CD4-positive, CD25-positive, alpha-beta regulatory T cell (primary cell): Measurements from ENCODE around the gene SLC2A9. TPM values are rescaled to one million over a fixed set of nuclear protein-coding genes. Genes with fewer than 3 reads are reported as not detected.
A peak's percentile ranks its signal among the peaks of the same experiment; 100 is the strongest.

Experiments
- ATAC-seq, 2 donors: fragments of 150-1000 bp; cut with Tn5 transposase; one replicate each; pipeline ENCODE4 v1.10.0; 2021; ENCODE audit warnings: low read depth in 2 of 2, moderate number of reproducible peaks in 2 of 2, moderate library complexity in 1 of 2
- DNase-seq, 3 donors: peaks; one replicate each; pipeline versions ENCODE4 v3.0.0 to v3.0.0-alpha.2; 2012 to 2022; ENCODE audit warnings: mixed read lengths in 1 of 3
- H3K27ac ChIP-seq: one replicate; pipeline ENCODE4 v1.7.0; 2013; ENCODE audit warnings: mild to moderate bottlenecking, low read length; ENCODE audit not compliant: insufficient read depth, poor library complexity, severe bottlenecking
- H3K27me3 ChIP-seq: one replicate; pipeline ENCODE4 v1.7.0; 2013; ENCODE audit warnings: low read length; ENCODE audit not compliant: control insufficient read depth, insufficient read depth
- H3K36me3 ChIP-seq: one replicate; pipeline ENCODE4 v1.7.0; 2013; ENCODE audit warnings: mild to moderate bottlenecking, low read length, moderate library complexity; ENCODE audit not compliant: control insufficient read depth, insufficient read depth
- H3K4me1 ChIP-seq: 2 replicates; pipeline ENCODE4 v1.7.0; 2013; ENCODE audit warnings: mild to moderate bottlenecking, low read length; ENCODE audit not compliant: insufficient read depth, control insufficient read depth, poor library complexity, severe bottlenecking
- H3K4me3 ChIP-seq: one replicate; pipeline ENCODE4 v1.7.0; 2013; ENCODE audit warnings: low read depth, mild to moderate bottlenecking, low read length, moderate library complexity
- H3K9me3 ChIP-seq, 2 experiments: 1 replicate in 1 of 2; 2 replicates in 1 of 2; pipeline ENCODE4 v1.7.0; 2013; ENCODE audit warnings: low read length in 2 of 2, mild to moderate bottlenecking in 1 of 2, moderate library complexity in 1 of 2; ENCODE audit not compliant: control insufficient read depth in 2 of 2
- H3K27ac Mint-ChIP-seq, 3 donors: one replicate each; pipeline ENCODE4 v1.8.0; 2020 to 2022; ENCODE audit warnings: mild to moderate bottlenecking in 3 of 3, mixed read lengths in 3 of 3, moderate library complexity in 2 of 3
- H3K27me3 Mint-ChIP-seq: one replicate; pipeline ENCODE4 v1.8.0; 2022; ENCODE audit warnings: mild to moderate bottlenecking, mixed read lengths
- H3K36me3 Mint-ChIP-seq: one replicate; pipeline ENCODE4 v1.8.0; 2020; ENCODE audit warnings: mixed read lengths
- H3K4me1 Mint-ChIP-seq, 4 donors: one replicate each; pipeline ENCODE4 v1.8.0; 2020 to 2022; ENCODE audit warnings: mixed read lengths in 4 of 4, mild to moderate bottlenecking in 1 of 4
- H3K4me3 Mint-ChIP-seq, 4 donors: one replicate each; pipeline ENCODE4 v1.8.0; 2020 to 2022; ENCODE audit warnings: mild to moderate bottlenecking in 4 of 4, mixed read lengths in 4 of 4, moderate library complexity in 3 of 4
- H3K9me3 Mint-ChIP-seq, 7 donors: one replicate each; pipeline ENCODE4 v1.8.0; 2020 to 2022; ENCODE audit warnings: mixed read lengths in 7 of 7, mild to moderate bottlenecking in 3 of 7, moderate library complexity in 2 of 7
- polyA plus RNA-seq, 4 donors: library from polyadenylated mRNA; unstranded; fragments of 300-500 nt; fragmentation: Illumina TruSeq; gene quantifications; one replicate each; pipeline ENCODE4 v1.2.3, GENCODE V29; 2021
- total RNA-seq: library from RNA; stranded (reverse); gene quantifications from one replicate; pipeline ENCODE4 v1.2.3, GENCODE V29; 2022

Gene SLC2A9
- total and polyA plus RNA-seq, 5 donors from 2014 or later = 0.41 to 5.7 (median 0.81) TPM

DNA sequence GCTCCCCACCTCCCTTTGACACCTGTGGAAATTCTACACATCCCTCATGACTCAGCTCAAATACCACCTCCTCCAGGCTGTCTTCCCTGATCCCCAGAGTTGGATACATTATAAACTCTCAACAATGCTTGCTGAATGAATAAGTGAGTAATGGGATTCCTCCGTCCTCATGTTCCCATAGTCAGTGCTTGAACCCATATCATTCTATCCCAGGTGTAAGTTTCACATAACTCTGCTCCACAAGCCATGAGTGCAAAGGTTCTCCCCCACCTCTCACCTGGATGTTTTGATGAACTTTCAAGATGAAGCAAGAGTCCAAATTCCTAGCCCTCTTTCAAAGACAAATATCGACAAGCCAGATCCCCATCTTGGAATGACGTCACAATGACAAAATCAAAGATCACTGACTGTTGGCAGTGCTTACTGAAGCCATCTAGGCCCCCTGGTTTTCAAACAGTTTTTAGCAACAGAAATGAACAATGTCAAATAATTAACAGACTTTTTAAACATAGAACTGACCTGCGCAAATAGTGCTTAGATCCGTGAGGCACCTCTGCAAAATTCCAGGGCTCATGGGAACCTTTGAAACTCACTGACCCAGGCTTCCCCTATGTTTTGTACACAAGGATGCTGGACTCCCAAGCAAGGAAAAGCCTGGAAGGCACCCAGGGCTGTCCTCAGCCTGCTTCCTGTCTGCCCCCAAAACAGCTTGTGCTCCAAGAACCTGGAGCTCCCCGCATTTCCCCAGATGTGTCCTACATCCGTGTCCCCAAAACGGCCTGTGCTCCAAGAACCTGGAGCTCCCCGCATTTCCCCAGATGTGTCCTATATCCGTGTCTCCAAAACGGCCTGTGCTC, 4.0 kb downstream of the SLC2A9 start:
- H3K27ac Mint-ChIP-seq = no peak overlapping the region

DNA sequence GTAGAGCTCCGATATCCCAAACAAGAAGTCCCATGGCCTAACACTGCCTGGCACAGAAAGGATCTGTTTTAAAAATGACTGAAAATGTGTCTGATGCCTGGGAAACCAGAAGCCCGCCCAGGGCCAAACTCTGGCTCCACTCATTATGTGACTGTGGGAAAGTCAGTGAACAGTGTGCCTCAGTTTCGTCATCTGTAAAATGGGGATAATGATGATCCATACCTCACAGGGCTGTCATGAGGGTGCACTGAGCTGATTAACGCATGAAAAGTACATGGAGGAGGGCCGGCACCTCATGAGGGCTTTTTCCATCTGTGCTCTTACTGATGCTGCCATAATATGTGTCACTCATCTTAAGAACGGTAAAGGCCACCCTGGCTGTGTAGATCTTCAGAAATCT, 5.1 kb downstream of the SLC2A9 start:
- no peak overlapping the region for H3K27ac Mint-ChIP-seq
- H3K36me3 Mint-ChIP-seq = no peaks in the 10 kb centered on the region
- no peak overlapping the region for H3K4me3 Mint-ChIP-seq
- ATAC-seq = no peak
- no peak for DNase-seq
- Histone ChIP-seq H3K4me1 (peaks cover 13% of the 10 kb centered on the region), H3K36me3 (no peaks in the 10 kb centered on the region), H3K27ac (no peak overlapping the region), H3K9me3 (no peaks in the 10 kb centered on the region), H3K27me3 (no peaks in the 10 kb centered on the region), H3K4me3 (no peak overlapping the region)
- H3K9me3 Mint-ChIP-seq = no peaks in the 10 kb centered on the region
- H3K27me3 Mint-ChIP-seq = no peaks in the 10 kb centered on the region
- peaks cover 0 to 20% (median 8%) of the 10 kb centered on the region in 4 donors for H3K4me1 Mint-ChIP-seq

More for the DNA sequence above, 4.0 kb downstream of the SLC2A9 start:
- no peaks in the 10 kb centered on the region for H3K27me3 Mint-ChIP-seq
- H3K4me3 Mint-ChIP-seq = peak overlapping the region in 2 of 4 donors; percentile 29 to 97
- no peaks in the 10 kb centered on the region for H3K36me3 ChIP-seq
- no peak overlapping the region for H3K27ac ChIP-seq
- no peaks in the 10 kb centered on the region for H3K9me3 ChIP-seq
- H3K36me3 Mint-ChIP-seq = no peaks in the 10 kb centered on the region
- H3K4me3 ChIP-seq = no peak overlapping the region
- H3K9me3 Mint-ChIP-seq = no peaks in the 10 kb centered on the region
- DNase-seq (no peak), ATAC-seq (no peak)
- H3K4me1 ChIP-seq = peaks cover 13% of the 10 kb centered on the region
- peaks cover 0 to 20% (median 8%) of the 10 kb centered on the region in 4 donors for H3K4me1 Mint-ChIP-seq
- no peaks in the 10 kb centered on the region for H3K27me3 ChIP-seq

DNA sequence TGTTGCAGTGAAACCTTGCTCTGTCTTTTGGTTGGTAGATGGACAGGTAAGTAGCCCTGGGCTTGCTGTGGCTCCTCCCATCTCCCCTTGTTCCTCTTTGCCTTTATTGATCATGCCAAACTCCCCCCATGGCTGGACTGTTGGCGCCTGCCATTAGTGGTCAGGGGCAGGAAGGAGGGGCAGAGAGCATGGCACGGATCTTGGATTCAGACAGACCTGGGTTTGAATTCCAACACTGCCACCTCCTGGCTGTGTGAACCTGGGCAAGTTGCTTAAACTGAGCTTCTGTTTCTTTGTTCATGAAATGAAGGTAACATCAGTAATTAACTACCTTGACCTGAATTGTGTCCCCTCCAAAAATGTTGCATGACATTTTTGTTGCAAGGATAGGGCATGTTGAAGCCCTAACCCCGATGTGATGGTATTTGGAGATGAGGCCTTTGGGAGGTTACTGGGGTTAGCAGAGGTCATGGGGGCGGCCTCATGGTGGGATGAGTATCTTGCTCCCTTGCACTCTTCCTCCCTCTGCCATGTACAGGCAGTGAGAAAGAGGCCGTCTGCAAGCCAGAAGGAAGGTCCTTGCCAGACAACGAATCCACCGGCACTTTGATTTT, 6.0 kb downstream of the SLC2A9 start:
- no peaks in the 10 kb centered on the region for H3K36me3 ChIP-seq
- no peaks in the 10 kb centered on the region for H3K27me3 Mint-ChIP-seq
- H3K27me3 ChIP-seq = no peaks in the 10 kb centered on the region
- ATAC-seq (no peak), DNase-seq (peak in 1 of 3 donors; percentile 52)
- H3K4me1 Mint-ChIP-seq = peaks cover 0 to 20% (median 8%) of the 10 kb centered on the region in 4 donors
- H3K27ac ChIP-seq = no peak overlapping the region
- H3K36me3 Mint-ChIP-seq = no peaks in the 10 kb centered on the region
- H3K4me3 ChIP-seq = no peak overlapping the region
- no peak overlapping the region for H3K27ac Mint-ChIP-seq
- no peaks in the 10 kb centered on the region for H3K9me3 ChIP-seq
- H3K9me3 Mint-ChIP-seq = no peaks in the 10 kb centered on the region
- peaks cover 13% of the 10 kb centered on the region for H3K4me1 ChIP-seq
- no peak overlapping the region for H3K4me3 Mint-ChIP-seq

DNA sequence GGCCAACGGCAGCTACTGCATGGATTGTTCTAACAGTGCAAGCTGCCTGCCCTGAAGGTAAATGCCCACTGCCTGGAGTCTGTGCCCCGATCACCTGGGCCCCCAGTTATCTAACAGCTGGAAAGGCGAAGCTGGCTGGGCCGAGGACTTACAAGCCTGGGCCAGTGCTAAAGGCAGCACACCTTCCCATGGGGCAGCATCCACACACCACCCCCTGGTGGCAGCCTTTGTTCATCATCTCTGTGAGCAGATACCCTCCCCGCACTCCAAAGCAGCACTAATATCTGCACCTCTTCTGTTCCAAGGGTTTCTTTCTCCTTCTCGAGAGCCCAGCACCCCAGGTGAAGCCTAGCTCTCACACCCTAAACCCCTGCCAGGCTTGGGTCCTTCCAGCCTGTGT, 7.6 kb downstream of the SLC2A9 start:
- Mint-ChIP-seq H3K27ac (no peak overlapping the region), H3K4me1 (peaks cover 0 to 7% (median 3%) of the 10 kb centered on the region in 4 donors), H3K4me3 (no peak overlapping the region), H3K36me3 (no peaks in the 10 kb centered on the region), H3K27me3 (no peaks in the 10 kb centered on the region), H3K9me3 (no peaks in the 10 kb centered on the region)
- no peak overlapping the region for H3K27ac ChIP-seq
- no peaks in the 10 kb centered on the region for H3K27me3 ChIP-seq
- ATAC-seq (no peak), DNase-seq (peak in 1 of 3 donors; percentile 41)
- peaks cover 3% of the 10 kb centered on the region for H3K4me1 ChIP-seq
- H3K9me3 ChIP-seq = no peaks in the 10 kb centered on the region
- H3K4me3 ChIP-seq = no peak overlapping the region
- no peaks in the 10 kb centered on the region for H3K36me3 ChIP-seq

DNA sequence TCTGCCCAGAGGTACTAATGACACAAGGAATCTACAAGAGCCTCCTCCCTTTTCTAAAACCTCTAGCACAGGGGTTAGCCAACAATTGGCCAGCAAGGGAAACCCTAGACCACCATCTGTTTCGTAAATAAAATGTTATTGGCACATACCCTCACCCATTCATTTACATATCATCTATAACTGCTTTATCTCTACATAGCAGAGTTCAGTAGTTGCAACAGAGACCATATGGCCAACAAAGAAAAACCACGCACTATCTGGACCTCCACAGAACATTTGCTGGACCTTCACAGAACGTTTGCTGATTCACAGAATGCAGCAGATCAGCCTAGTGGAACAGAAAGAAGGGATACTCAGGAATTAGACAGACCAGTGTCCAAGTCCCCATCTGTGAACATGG, 9.4 kb downstream of the SLC2A9 start:
- H3K27me3 ChIP-seq = no peaks in the 10 kb centered on the region
- no peaks in the 10 kb centered on the region for H3K36me3 Mint-ChIP-seq
- H3K4me1 ChIP-seq = no peaks in the 10 kb centered on the region
- H3K4me3 Mint-ChIP-seq = no peak overlapping the region
- H3K4me1 Mint-ChIP-seq = peaks cover 0 to 4% (median 0%) of the 10 kb centered on the region in 4 donors
- no peak overlapping the region for H3K27ac Mint-ChIP-seq
- ATAC-seq (no peak), DNase-seq (no peak)
- no peaks in the 10 kb centered on the region for H3K9me3 Mint-ChIP-seq
- H3K4me3 ChIP-seq = no peak overlapping the region
- no peak overlapping the region for H3K27ac ChIP-seq
- H3K9me3 ChIP-seq = no peaks in the 10 kb centered on the region
- H3K27me3 Mint-ChIP-seq = no peaks in the 10 kb centered on the region
- H3K36me3 ChIP-seq = no peaks in the 10 kb centered on the region

DNA sequence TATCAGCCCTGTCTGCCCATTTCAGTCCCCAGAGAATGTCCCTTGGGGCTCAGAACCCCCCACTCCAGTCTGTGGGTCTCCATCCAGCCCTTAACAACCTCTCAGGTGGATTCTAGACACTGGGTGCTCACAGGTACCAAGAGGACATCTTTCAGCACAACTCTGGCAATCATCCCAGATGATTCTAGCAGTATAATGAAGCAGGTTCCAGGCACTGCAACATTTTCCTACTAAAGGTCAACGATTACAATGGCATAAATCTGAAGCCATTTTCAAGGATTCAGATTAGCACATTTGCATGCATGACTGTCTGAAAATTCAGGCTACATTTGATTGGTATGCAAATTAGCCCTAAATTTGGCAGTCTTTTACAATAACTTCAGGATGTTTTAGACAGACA, 10.0 kb downstream of the SLC2A9 start:
- Mint-ChIP-seq H3K36me3 (no peaks in the 10 kb centered on the region), H3K27me3 (no peaks in the 10 kb centered on the region), H3K9me3 (no peaks in the 10 kb centered on the region), H3K4me3 (no peak overlapping the region), H3K4me1 (peaks cover 0 to 4% (median 0%) of the 10 kb centered on the region in 4 donors), H3K27ac (no peak overlapping the region)
- no peak for DNase-seq
- H3K9me3 ChIP-seq = no peaks in the 10 kb centered on the region
- ATAC-seq = no peak
- H3K4me3 ChIP-seq = no peak overlapping the region
- H3K36me3 ChIP-seq = no peaks in the 10 kb centered on the region
- H3K27me3 ChIP-seq = no peaks in the 10 kb centered on the region
- H3K4me1 ChIP-seq = no peaks in the 10 kb centered on the region
- no peak overlapping the region for H3K27ac ChIP-seq

DNA sequence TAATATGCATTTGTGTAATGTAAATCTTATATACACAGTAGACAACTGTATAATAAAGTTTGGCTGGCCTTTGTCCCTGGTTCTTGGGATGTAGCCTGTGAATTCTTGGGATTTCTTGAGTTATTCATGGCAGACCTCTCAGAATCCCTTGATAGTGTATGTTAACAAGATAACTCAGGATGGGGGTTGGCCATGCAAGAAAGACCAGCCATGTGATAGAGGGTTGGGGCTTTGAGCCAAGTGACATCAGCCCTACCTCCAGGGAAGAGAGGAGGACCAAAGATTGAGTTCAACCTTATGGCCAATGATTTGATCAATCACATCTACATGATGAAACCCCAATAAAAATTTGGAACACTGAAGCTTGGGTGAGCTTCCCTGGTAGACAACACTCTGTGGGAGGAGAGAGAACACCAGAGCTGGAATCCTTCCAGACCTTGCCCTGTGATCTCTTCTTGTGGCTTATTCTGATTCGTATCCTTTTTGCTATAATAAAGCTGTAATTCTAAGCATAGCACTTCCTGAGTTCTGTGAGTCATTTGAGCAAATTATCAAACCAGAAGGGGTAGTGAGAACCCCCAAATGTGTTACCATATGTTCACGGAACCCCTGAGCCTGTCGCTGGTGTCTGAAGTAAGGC, 11.3 kb downstream of the SLC2A9 start:
- no peak for DNase-seq

More for the DNA sequence above, 11.3 kb downstream of the SLC2A9 start:
- H3K36me3 ChIP-seq = no peaks in the 10 kb centered on the region
- no peaks in the 10 kb centered on the region for H3K27me3 ChIP-seq
- Mint-ChIP-seq H3K4me1 (peaks cover 0 to 4% (median 0%) of the 10 kb centered on the region in 4 donors), H3K27me3 (no peaks in the 10 kb centered on the region), H3K36me3 (no peaks in the 10 kb centered on the region), H3K9me3 (no peaks in the 10 kb centered on the region), H3K27ac (no peak overlapping the region), H3K4me3 (no peak overlapping the region)
- ATAC-seq = no peak
- no peaks in the 10 kb centered on the region for H3K4me1 ChIP-seq
- H3K4me3 ChIP-seq = no peak overlapping the region
- H3K9me3 ChIP-seq = no peaks in the 10 kb centered on the region
- H3K27ac ChIP-seq = no peak overlapping the region
